ENCODE data around the gene CAV3.

DNA sequence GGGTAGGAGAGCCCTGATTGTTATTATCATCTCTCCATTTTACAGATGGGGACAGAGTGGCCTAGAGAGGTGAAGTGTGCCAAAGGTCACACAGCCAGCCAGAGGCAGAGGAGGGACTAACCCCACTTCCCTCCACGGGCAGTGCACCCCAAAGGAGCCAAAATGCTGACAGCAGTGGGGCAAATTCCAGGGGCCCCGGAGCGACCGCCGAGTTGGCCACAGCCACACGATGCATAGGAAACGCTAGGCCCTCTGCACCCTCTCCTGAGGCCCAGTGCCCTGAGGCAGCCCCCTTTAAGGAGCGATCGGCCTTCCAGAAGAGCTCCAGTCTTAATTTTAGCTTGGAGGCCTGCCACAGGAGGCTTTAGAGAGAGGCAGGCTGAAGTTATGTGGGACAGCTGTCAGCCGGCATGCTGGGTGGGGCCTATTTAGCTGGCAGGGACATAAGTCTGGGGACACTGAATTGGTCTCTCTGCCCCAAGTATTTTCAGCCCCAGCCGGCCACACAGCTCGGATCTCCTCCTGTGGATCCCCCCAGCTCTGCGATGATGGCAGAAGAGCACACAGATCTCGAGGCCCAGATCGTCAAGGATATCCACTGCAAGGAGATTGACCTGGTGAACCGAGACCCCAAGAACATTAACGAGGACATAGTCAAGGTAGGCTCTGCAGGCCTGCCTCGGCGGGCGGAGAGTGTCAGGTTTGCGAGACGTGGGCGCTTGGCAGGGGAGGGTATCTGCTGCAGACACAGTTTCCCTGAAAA is at the start of gene CAV3:
- TF ChIP-seq, protein P1, sequence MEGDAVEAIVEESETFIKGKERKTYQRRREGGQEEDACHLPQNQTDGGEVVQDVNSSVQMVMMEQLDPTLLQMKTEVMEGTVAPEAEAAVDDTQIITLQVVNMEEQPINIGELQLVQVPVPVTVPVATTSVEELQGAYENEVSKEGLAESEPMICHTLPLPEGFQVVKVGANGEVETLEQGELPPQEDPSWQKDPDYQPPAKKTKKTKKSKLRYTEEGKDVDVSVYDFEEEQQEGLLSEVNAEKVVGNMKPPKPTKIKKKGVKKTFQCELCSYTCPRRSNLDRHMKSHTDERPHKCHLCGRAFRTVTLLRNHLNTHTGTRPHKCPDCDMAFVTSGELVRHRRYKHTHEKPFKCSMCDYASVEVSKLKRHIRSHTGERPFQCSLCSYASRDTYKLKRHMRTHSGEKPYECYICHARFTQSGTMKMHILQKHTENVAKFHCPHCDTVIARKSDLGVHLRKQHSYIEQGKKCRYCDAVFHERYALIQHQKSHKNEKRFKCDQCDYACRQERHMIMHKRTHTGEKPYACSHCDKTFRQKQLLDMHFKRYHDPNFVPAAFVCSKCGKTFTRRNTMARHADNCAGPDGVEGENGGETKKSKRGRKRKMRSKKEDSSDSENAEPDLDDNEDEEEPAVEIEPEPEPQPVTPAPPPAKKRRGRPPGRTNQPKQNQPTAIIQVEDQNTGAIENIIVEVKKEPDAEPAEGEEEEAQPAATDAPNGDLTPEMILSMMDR (IDR thresholded peaks at IDR 0.05), result no peak
- TF ChIP-seq POLR2AphosphoS5 (IDR thresholded peaks at IDR 0.05), result no peak

All from breast epithelium (tissue), 3 donors.